ENCODE results near the gene ATP6V1B1.
"Not testable (repeated sequence)": the region's sequence is repeated elsewhere in the genome, so short reads cannot be mapped to it uniquely, and the experiment has no call there.

Gene ATP6V1B1

DNA sequence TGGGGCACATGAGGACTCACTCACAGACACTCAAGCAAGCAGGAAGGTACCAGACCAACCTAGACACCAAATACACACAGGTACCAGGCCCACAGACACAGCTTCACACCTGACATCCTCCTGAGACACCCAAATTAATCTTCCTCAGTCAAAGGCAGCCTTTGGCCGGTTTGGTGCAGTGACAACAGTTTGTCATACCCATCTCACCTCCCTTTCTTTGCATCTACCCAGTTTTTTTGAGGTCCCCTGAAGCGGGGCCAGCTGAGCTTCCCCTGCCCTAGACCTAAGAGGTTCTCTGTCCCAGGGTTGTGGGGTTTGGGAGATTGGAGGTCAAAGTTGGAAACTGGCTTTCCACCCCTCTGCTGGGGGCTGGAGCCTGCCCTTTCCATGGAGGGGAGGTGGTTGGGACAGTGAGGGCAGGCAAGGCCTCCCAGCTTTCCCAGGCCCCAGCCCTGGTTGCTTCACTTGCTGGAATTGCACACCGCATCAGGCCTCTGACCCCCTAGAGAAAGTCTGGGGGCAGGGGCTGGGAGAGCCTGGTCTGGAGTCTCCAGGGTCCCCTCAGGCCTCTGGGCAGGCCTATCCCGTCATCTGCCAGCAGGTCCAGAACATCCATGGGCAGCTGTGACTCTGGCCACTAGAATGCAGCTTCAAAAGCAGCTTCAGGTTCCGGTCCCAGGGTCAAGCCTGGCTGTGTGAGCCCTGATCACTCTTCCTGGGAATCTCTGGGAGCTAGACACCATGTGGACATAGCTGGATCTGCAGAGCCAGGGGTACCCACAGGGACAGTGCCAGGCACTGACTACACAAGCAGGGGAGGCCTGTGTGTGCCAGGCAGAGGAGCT, 71.5 kb downstream of the ATP6V1B1 start:
- TF ChIP-seq, protein P1, sequence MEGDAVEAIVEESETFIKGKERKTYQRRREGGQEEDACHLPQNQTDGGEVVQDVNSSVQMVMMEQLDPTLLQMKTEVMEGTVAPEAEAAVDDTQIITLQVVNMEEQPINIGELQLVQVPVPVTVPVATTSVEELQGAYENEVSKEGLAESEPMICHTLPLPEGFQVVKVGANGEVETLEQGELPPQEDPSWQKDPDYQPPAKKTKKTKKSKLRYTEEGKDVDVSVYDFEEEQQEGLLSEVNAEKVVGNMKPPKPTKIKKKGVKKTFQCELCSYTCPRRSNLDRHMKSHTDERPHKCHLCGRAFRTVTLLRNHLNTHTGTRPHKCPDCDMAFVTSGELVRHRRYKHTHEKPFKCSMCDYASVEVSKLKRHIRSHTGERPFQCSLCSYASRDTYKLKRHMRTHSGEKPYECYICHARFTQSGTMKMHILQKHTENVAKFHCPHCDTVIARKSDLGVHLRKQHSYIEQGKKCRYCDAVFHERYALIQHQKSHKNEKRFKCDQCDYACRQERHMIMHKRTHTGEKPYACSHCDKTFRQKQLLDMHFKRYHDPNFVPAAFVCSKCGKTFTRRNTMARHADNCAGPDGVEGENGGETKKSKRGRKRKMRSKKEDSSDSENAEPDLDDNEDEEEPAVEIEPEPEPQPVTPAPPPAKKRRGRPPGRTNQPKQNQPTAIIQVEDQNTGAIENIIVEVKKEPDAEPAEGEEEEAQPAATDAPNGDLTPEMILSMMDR (IDR thresholded peaks at IDR 0.05; ENCODE audit: insufficient read depth, low read depth, low read length, missing control alignments): no peak
- no peak for DNase-seq (ENCODE audit: low read depth)
- H3K4me3 ChIP-seq (ENCODE audit: low read length): no peak overlapping the region

DNA sequence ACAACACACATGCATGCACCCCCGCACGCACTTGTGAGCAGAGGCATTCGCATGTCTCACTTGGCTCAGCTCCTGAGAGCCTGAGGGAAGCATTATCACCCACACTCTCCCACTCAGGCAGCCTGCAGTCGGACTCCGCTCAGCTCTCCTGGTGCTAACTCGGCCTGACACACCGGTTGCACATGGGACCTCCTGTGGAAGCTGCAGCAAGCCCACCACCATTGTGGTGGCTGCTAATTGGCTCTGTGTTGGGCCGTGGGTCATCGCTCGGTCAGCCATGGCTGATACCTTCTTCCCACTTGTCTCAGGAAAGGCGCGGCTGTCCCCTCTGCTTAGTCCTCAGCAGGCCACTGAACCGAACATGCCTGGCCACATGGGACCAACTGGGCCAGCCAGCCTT, 72.6 kb downstream of the ATP6V1B1 start:
- no peak for DNase-seq (ENCODE audit: low read depth)
- no peak overlapping the region for H3K4me3 ChIP-seq (ENCODE audit: low read length)
- TF ChIP-seq, protein P1 (IDR thresholded peaks at IDR 0.05; ENCODE audit: insufficient read depth, low read depth, low read length, missing control alignments): no peak

DNA sequence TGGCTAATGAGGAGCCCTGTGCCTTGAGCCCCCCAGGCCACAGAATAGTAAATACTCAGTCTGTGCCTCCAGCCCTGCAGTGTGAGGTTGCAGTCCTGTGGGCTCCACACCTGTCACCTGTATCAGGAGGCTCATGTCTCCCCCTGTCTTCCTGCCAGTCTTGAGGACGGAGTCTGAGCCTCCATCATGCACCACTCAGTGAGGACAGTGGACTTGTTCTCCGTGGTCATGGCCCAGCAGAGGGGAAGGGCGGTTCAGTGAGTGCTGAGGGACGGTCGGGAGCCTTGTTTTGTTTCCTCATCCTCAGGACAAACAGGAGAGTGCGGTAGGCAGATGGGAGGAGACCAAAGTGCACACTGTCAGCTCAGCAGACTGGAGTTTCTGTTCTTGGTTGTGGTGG, 76.1 kb downstream of the ATP6V1B1 start:
- not testable (repeated sequence) for DNase-seq (ENCODE audit: low read depth); H3K4me3 ChIP-seq (ENCODE audit: low read length)

Measured in epithelial cell of esophagus (primary cell).